GM21360 (cell line): Measurements from ENCODE around the gene CELSR1.

ENCODE experiments used
- ATAC-seq: cut with Tn5 transposase; IDR thresholded peaks from one replicate; pipeline ENCODE4 v1.9.1; 2021; ENCODE audit warnings: mild to moderate bottlenecking, moderate library complexity; ENCODE audit not compliant: unreplicated experiment

Gene CELSR1

DNA sequence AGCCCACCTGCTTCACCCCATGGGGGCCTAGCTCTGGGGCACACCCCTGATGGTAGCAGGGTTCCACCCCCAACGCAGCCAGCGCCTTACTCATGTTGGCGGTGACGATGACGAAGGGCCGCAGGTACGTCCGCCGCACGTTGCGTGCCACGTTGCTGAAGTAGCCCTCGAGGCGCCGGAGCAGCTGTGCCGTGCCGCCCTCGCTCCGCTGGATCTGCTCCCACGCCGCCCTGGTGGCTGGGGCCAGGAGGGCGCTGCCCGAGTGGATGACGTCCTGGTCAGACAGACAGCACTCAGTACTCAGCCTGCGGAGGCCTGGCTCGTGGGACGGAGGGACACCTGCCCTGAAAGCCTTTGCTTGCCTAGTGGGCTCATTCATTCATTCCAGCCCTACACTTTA, 151.1 kb downstream of the CELSR1 start:
- ATAC-seq: no peak

- no peak for ATAC-seq
Observed at GRCh38 chr22:46382524-46382923, 154.9 kb downstream of the CELSR1 start.

DNA sequence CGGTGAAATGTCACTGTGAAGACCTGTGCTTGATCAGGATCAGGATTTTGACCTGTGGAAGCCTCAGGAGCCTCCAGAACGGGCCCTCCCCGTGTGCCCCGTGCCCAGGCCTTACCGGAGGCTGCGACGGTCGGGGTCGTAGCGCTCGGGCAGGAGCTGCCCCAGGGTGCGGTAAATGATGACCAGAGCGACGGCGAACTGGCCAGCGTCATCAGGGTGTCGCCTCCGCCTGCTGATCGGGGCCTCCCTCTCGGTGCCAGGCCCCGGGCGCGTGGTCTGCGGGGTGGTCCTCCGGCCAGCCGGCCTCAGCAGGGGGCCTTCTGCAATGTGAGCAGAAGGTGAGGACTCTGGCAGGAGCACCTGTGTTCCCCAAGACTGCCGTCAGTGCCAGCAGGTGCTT, 155.7 kb downstream of the CELSR1 start:
- ATAC-seq: no peak

DNA sequence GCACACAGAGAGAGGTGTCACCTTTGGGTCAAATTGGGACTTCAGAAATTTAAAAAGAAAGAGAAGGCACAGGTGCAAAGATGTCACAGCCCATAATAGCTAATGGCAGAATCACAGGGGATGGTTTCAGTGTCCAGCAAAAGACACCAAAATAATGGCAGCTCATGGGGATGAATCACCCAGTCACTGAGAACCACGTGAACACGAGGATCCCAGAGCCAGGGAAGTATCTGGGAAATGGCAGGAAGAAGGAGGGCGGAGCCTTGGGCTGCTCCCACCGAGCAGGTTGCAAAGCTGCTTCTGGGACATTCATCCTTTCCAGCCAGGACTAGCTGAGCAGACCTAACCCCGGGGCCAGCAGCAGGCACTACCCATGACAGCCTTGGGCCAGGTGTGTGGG, 156.3 kb downstream of the CELSR1 start:
- ATAC-seq: no peak

- no peak for ATAC-seq
Observed at GRCh38 chr22:46380581-46380980, 156.8 kb downstream of the CELSR1 start.

- ATAC-seq: no peak
Observed at GRCh38 chr22:46380069-46380468, 157.4 kb downstream of the CELSR1 start.

DNA sequence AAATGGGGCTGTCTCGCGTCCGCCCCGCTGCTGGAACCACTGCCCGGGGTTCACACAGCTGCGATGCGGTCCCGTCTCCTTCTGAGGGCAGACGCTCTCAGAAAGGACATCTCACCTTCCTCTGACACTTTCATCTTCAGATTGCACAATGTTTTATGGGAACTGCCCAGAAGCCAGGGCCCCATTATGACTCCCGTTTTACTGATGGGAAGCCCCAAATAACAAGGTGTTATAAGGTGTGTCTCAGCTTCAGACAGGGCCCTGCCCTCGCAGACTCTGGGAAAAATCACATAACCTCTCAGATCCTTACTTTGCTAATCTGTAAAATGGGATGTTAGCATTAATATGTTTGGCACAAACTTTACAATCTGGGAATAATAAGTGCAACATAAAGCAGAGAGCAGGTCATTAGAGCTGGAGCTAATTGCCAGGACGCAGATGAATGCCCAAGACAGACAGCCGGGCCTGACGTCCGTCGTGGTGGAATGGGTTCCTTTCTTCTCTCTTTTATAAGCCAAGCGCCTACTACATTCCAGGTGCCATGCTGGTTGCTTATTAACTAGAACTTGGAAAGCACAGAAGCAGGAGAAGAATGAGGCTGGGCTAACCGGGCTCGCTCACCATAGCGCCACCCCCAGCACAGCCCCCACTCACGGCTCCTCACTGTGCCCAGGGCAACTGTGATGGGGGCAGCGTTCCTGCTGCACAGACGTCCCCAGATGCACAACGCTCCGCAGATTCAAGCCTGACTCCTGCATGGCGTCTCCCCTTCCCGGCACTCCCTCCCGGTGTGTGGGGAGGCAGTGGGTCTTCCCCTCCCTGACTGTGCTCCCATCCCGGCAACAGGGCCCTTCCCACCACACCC, 158.1 kb downstream of the CELSR1 start:
- ATAC-seq: no peak

- ATAC-seq: no peak
Observed at GRCh38 chr22:46378426-46379065, 158.9 kb downstream of the CELSR1 start.

- no peak for ATAC-seq
Observed at GRCh38 chr22:46377525-46378425, 159.6 kb downstream of the CELSR1 start.

- ATAC-seq: no peak
Observed at GRCh38 chr22:46376908-46377524, 160.4 kb downstream of the CELSR1 start.

DNA sequence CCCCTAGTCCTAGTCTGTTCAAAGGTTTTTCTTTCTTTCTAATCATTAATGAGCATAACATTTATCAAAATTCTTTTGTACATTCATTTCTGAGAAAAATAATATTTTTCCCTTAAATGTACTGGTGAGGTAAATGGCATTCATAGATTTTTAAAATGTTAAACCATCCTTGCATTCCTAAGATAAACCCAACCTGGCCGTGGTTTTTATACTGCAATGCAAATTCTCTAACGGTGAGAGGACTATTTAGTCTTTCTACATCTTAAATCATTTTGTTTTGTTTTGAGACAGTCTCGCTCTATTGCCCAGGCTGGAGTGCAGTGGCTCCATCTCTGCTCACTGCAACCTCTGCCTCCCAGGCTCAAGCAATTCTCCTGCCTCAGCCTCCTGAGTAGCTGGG, 161.3 kb downstream of the CELSR1 start:
- no peak for ATAC-seq

DNA sequence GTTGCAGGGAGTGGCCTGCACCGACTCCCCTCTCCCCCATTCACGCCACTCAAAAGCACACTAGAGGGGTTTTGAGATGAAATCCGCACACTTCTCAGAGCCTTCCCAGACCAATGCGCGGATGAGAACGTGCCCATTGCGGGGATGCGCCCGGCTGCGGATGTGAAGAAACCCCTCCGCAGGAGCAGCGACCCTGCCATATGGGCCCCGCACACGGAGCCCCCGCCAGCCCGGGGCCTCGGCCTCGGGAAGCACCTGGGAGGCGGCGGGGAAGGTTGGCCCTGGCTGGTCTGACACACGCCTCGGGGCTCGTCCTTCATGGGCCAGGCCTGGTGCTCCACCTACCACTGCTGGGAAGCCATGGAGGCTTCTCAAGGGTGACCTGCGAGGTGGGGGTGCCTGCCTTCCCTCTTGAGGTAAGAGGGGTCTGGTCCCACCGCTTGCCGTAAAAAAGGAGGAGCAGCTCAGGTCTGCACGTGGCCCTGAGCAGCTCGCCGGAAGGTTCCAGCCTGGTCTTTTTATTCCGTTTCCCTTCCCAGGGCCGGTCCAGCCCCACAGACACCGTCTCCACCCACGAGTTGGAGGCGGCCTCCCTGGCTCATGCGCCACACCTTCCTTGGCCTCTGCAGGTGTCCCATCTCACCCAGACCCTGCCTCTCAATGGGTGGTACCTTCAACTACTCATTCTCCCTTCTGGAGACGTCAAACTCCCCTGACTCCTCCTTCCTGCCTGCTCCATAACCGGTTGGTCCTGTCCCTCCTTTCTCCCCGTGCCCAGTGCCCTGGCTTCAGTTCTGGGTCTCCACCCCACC, 162.6 kb downstream of the CELSR1 start:
- no peak for ATAC-seq

GRCh38 chr22:46373921-46374662, 163.3 kb downstream of the CELSR1 start:
- ATAC-seq: no peak

GRCh38 chr22:46373159-46373558, 164.3 kb downstream of the CELSR1 start:
- ATAC-seq: no peak

DNA sequence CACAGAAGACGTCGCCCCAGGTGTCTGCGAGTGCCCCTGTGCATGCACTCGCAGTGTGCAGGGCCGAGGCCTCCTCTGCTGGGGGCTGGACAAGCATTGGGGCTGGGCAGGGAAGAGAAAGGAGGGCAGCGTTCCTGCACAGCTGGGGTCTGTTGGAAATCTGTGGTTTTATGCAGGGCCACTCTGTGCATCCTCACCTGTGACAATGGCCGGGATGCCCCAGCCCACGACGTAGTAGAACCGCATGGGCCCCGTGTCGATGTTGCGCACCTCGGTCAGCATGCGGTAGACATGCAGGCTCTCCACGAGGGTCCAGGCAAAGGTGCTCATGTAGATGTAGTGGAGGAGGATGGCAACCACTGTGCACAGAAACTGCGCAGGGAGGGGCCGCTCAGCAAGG, 164.7 kb downstream of the CELSR1 start:
- ATAC-seq: no peak

DNA sequence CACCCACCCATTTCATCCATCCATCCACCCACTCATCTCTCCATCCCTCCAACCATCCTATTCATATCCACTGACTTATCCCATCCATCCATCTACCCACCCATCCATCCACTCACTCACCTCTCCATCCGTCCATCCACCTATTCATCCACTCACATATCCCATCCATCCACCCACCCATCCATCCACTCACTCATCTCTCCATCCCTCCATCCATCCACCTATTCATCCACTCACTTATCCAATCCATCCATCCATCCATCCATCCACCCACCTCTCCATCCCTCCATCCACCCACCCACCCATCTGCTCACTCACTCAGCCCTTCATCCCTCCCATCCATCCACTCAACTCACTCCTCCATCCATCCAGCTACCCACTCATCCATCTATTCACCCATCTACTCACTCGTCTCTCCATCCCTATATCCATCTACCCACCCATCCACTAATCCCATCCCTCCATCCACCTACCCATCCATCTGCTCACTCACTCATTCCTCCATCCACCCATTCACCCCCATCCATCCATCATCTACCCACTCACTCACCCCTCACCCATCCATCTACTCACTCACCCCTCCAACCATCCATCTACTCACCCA, 165.7 kb downstream of the CELSR1 start:
- ATAC-seq: no peak

- ATAC-seq: no peak
Observed at GRCh38 chr22:46370584-46371291, 166.7 kb downstream of the CELSR1 start.
